ENCODE results near the gene CRYBG1.
"Not testable (repeated sequence)": the region's sequence is repeated elsewhere in the genome, so short reads cannot be mapped to it uniquely, and the experiment has no call there.

Gene CRYBG1

DNA sequence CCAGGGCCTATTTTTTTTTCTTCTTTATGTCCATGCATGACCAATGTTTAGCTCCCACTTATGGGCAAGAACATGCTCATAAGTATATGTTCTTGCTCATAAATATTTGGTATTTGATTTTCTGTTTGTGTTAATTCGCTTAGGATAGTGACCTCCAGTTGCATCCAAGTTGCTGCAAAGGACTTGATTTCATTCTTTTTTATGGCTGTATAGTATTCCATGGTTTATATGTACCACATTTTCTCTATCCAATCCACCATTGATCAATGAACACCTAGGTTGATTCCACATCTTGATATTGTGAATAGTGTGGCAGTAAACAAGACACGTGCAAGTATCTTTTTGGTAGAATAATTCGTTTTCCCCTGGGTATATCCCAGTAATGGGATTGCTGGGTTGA is 190.6 kb downstream of the CRYBG1 start:
- no peak for TF ChIP-seq CTCF (conservative IDR thresholded peaks at IDR 0.05; ENCODE audit: control insufficient read depth, insufficient read depth, low read depth, low read length)
- no peak for DNase-seq (ENCODE audit: low read depth)
- no peak overlapping the region for H3K4me3 ChIP-seq (ENCODE audit: control insufficient read depth, low read depth, low read length)

- no peak overlapping the region for H3K4me3 ChIP-seq (ENCODE audit: control insufficient read depth, low read depth, low read length)
- DNase-seq (ENCODE audit: low read depth): no peak
- no peak for TF ChIP-seq CTCF (conservative IDR thresholded peaks at IDR 0.05; ENCODE audit: control insufficient read depth, insufficient read depth, low read depth, low read length)
These were observed 192.9 kb downstream of the CRYBG1 start for GRCh38 chr6:106553440-106553839.

DNA sequence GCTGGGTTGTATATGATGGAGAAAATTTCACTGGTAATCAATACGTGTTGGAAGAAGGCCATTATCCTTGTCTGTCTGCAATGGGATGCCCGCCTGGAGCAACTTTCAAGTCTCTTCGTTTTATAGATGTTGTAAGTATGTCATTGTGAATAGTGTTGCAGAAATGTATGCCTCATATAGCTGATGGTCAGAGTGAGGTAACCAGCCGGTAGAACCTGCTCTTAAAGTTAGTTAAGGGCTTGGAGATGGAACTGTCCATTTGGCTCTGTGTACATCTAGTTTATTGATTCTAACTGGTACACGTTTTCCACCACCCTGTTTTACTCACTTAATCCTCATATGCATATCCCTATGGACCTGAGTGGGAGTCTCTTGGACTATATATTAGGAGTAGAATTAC is 195.2 kb downstream of the CRYBG1 start:
- no peak overlapping the region for H3K4me3 ChIP-seq (ENCODE audit: control insufficient read depth, low read depth, low read length)
- no peak for TF ChIP-seq CTCF (conservative IDR thresholded peaks at IDR 0.05; ENCODE audit: control insufficient read depth, insufficient read depth, low read depth, low read length)
- no peak for DNase-seq (ENCODE audit: low read depth)

- no peak overlapping the region for H3K4me3 ChIP-seq (ENCODE audit: control insufficient read depth, low read depth, low read length)
- peak; percentile 43 for TF ChIP-seq CTCF (conservative IDR thresholded peaks at IDR 0.05; ENCODE audit: control insufficient read depth, insufficient read depth, low read depth, low read length)
- DNase-seq (ENCODE audit: low read depth): peak; percentile 54
These were observed 195.9 kb downstream of the CRYBG1 start for GRCh38 chr6:106556368-106556960.

DNA sequence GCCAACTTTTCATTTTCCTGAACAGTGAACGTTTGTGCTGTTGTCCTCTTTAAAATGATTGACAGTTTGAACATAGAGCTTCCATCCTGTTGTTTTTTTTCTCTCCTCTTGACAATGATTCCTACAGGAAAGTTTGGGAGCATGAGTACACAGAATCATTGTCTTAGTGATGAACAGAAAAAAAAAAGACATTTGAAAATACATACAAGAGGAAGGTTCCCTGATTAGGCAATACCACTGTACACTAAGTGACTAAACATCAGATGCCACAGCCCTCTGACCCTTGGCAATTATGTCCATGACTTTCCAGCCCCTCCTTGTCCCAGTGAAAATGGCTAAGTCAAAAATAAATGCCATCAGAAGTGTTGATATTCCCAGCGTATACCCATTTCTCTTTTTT is 197.3 kb downstream of the CRYBG1 start:
- no peak for TF ChIP-seq CTCF (conservative IDR thresholded peaks at IDR 0.05; ENCODE audit: control insufficient read depth, insufficient read depth, low read depth, low read length)
- no peak overlapping the region for H3K4me3 ChIP-seq (ENCODE audit: control insufficient read depth, low read depth, low read length)
- DNase-seq (ENCODE audit: low read depth): peak; percentile 81

GRCh38 chr6:106558364-106558763 is 197.8 kb downstream of the CRYBG1 start:
- no peak for DNase-seq (ENCODE audit: low read depth)
- TF ChIP-seq CTCF (conservative IDR thresholded peaks at IDR 0.05; ENCODE audit: control insufficient read depth, insufficient read depth, low read depth, low read length): no peak
- H3K4me3 ChIP-seq (ENCODE audit: control insufficient read depth, low read depth, low read length): no peak overlapping the region

DNA sequence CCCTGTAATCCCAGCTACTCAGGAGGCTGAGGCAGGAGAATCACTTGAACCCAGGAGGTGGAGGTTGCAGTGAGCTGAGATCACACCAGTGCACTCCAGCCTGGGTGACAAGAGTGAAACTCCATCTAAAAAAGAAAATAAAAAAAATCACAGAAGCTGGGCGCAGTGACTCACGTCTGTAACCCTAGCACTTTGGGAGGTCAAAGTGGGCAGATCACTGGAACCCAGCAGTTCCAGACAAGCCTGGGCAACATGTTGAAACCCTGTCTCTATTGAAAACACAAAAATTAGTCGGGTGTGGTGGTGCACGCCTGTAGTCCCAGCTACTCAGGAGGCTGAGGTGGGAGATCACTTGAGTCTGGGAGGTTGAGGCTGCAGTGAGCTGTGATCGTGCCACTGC is 199.1 kb downstream of the CRYBG1 start:
- DNase-seq (ENCODE audit: low read depth); H3K4me3 ChIP-seq (ENCODE audit: control insufficient read depth, low read depth, low read length): not testable (repeated sequence)

All from fibroblast of mammary gland (primary cell).